Gastrocnemius medialis (tissue), 4 donors: ENCODE measurements around the gene C19orf85. TPM values are rescaled to one million over a fixed set of nuclear protein-coding genes. Genes with fewer than 3 reads are reported as not detected.

Source experiments
- ATAC-seq, 2 donors: fragments of 150-250 bp; one replicate each; pipeline ENCODE4 v1.9.1; 2016
- DNase-seq, 2 donors: peaks; one replicate each; pipeline ENCODE4 v3.0.0-alpha.2; 2019
- H3K27ac ChIP-seq, 4 donors: fragments of 200-600 bp; sonication (generic); 1 replicate in 1 of 4; 2 replicates in 3 of 4; pipeline ENCODE4 v1.5.1; 2016 to 2018; ENCODE audit warnings: mild to moderate bottlenecking in 2 of 4, moderate library complexity in 1 of 4
- H3K27me3 ChIP-seq, 3 donors: fragments of 200-600 bp; sonication (generic) in 2 of 3; 1 replicate in 1 of 3; 2 replicates in 2 of 3; pipeline versions ENCODE4 v1.5.1 to v1.6.0; 2016 to 2019; ENCODE audit warnings: mild to moderate bottlenecking in 1 of 3, moderate library complexity in 1 of 3
- H3K36me3 ChIP-seq, 2 donors: fragments of 200-600 bp; sonication (generic) in 1 of 2; one replicate each; pipeline ENCODE4 v1.5.1; 2017 to 2018
- H3K4me1 ChIP-seq, 2 donors: fragments of 200-600 bp; sonication (generic) in 1 of 2; one replicate each; pipeline ENCODE4 v1.5.1; 2016 to 2017; ENCODE audit warnings: mild to moderate bottlenecking in 2 of 2
- H3K4me3 ChIP-seq, 4 donors: fragments of 200-600 bp; sonication (generic) in 3 of 4; 1 replicate in 1 of 4; 2 replicates in 3 of 4; pipeline ENCODE4 v1.5.1; 2016 to 2019; ENCODE audit warnings: mild to moderate bottlenecking in 2 of 4
- H3K9me3 ChIP-seq, 3 donors: fragments of 200-600 bp; sonication (generic) in 2 of 3; 1 replicate in 1 of 3; 2 replicates in 2 of 3; pipeline ENCODE4 v1.5.1; 2016 to 2019
- POLR2A ChIP-seq, 2 donors: fragments of 450-650 bp; IDR thresholded peaks; one replicate each; pipeline ENCODE4 v1.6.1; 2017; ENCODE audit warnings: antibody characterized with exemption in 2 of 2, mild to moderate bottlenecking in 2 of 2, moderate library complexity in 2 of 2
- in situ Hi-C, 4 donors: fragments of 200-750 bp; cut with MboI; loops; one replicate each; pipeline versions ENCODE4 v1.15.0 to v1.8.0; 2017; ENCODE audit warnings: low sequenced_read_pairs in 4 of 4
- intact Hi-C: fragments of 100-400 bp; cut with DNase I; formaldehyde crosslinking; loops from one replicate; pipeline ENCODE4 v1.15.1; 2023; ENCODE audit warnings: low total_unique reads
- total RNA-seq, 4 donors: library from RNA; depleted of rRNA; stranded (reverse); fragments of >200 nt; gene quantifications; one replicate each; pipeline versions ENCODE4 v1.1.0 to v1.2.3, GENCODE V29; 2016
- TF ChIP-seq, protein P1 (sequence below), 5 experiments: fragments of 450-650 bp in 3 of 5; fragments of 200-600 bp in 2 of 5; sonication (generic) in 2 of 5; IDR thresholded peaks in 4 of 5; conservative IDR thresholded peaks in 1 of 5; 1 replicate in 4 of 5; 2 replicates in 1 of 5; pipeline ENCODE4 v1.5.1; 2016 to 2019; ENCODE audit warnings: antibody characterized with exemption in 5 of 5, mild to moderate bottlenecking in 3 of 5, moderate library complexity in 3 of 5

The C19orf85 gene
- total RNA-seq, 4 donors from 2014 or later = not detected

DNA sequence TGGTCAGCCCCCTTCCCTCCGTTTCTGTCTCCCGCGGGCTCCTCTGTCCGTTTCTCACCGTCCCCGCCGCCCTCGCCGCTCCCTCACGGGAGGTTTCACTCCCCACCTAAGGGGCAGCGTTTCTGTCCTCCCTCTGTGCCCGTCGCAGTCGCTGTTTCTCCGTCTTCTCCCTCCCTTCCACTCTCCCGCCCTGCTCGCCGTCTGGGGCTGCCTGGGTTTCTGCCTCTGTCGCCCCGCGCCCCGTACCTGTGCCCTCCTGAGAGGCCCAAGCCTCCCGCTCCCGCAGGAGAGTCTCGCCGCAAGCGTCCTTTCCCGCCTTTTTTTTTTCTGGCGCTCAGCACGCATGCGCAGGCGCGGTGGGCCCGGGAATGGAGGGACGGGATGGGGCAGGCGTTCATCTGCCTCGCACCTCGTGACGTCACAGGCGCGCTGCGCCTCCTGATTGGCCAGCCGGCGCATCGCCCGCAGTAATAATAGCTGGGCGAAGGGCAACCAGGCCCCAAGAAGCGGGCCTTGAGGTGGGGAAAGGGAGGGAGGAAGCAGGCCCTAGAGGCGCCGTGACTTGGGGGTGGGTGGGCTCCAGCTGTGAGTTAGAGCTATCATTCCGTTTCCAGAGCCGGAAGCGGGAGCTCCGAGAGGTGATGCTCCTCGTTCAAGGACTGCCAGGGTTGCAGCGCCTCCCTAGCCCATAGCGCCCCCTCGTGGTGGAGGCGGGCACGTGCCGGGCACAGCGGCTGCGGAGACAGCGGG is 39.1 kb upstream of the C19orf85 start:
- in situ Hi-C loops = loop anchor here in 1 of 4 donors (10.0 kb wide), 1 partner anchor 359 kb away; the partner anchor contains the start of gene TNNT1
- Histone ChIP-seq H3K9me3 (no peaks in the 10 kb centered on the region), H3K4me1 (no peaks in the 10 kb centered on the region), H3K36me3 (no peaks in the 10 kb centered on the region), H3K27me3 (peaks cover 0 to 16% (median 14%) of the 10 kb centered on the region in 3 donors), H3K4me3 (peak overlapping the region; percentile 38 to 66 (median 47)), H3K27ac (peak overlapping the region; percentile 10 to 77 (median 51))
- intact Hi-C loops = loop anchor here (1.0 to 2.0 kb wide), 2 partner anchors 36 to 211 kb away; no protein-coding TSS in a partner anchor
- TF ChIP-seq, protein P1, sequence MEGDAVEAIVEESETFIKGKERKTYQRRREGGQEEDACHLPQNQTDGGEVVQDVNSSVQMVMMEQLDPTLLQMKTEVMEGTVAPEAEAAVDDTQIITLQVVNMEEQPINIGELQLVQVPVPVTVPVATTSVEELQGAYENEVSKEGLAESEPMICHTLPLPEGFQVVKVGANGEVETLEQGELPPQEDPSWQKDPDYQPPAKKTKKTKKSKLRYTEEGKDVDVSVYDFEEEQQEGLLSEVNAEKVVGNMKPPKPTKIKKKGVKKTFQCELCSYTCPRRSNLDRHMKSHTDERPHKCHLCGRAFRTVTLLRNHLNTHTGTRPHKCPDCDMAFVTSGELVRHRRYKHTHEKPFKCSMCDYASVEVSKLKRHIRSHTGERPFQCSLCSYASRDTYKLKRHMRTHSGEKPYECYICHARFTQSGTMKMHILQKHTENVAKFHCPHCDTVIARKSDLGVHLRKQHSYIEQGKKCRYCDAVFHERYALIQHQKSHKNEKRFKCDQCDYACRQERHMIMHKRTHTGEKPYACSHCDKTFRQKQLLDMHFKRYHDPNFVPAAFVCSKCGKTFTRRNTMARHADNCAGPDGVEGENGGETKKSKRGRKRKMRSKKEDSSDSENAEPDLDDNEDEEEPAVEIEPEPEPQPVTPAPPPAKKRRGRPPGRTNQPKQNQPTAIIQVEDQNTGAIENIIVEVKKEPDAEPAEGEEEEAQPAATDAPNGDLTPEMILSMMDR (IDR thresholded peaks at IDR 0.05 in 4 of 5, conservative IDR thresholded peaks at IDR 0.05 in 1 of 5) = peak; percentile 88 to 98 (median 96)
- no peak for TF ChIP-seq POLR2A (IDR thresholded peaks at IDR 0.05)
- ATAC-seq (peak; percentile 94 to 97), DNase-seq (peak; percentile 71 to 81)

GRCh38 chr19:55503157-55503501 is 38.6 kb upstream of the C19orf85 start:
- Histone ChIP-seq H3K4me3 (peak overlapping the region in 1 of 4 donors; percentile 55), H3K27me3 (peaks cover 0 to 16% (median 14%) of the 10 kb centered on the region in 3 donors), H3K4me1 (no peaks in the 10 kb centered on the region), H3K9me3 (no peaks in the 10 kb centered on the region), H3K36me3 (no peaks in the 10 kb centered on the region), H3K27ac (no peak overlapping the region)
- in situ Hi-C loops = loop anchor here in 1 of 4 donors (10.0 kb wide), 1 partner anchor 358 kb away; the partner anchor contains the start of gene TNNT1
- TF ChIP-seq, protein P1 (IDR thresholded peaks at IDR 0.05 in 4 of 5, conservative IDR thresholded peaks at IDR 0.05 in 1 of 5) = no peak
- TF ChIP-seq POLR2A (IDR thresholded peaks at IDR 0.05) = no peak
- no peak for ATAC-seq
- intact Hi-C loops = no loop called here
- no peak for DNase-seq

DNA sequence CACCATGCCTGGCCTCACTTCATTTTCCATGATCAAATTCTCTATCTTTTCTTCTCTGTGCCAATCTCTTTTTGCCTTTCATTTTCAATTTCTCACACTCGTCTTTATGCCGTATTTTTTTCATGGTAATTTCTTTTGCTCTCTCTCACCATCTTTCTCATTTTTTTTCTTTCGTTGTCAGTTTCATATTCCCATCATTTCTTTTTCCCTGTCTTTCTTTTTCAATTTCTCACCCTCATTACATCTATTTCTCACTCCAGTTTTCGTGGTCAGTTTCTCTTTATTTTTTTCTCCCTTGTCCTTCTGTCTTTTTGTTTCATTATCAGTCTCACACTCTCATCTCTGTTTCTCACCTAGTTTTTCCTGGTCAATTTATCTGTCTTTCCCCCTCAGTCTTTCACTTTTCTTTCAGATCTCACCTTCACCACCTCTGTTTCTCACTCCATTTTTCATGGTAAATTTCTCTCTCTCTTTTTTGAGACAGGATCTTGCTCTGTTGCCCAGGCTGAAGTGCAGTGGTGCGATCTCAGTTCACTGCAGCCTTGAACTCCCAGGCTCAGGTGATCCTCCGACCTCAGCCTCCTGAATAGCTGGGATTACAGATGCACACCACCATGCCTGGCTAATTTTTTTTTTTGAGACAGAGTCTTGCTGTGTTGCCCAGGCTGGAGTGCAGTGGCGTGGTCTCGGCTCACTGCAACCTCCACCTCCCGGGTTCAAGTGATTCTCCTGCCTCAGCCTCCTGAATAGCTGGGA is 37.8 kb upstream of the C19orf85 start:
- no peaks in the 10 kb centered on the region for H3K4me1 ChIP-seq
- H3K27ac ChIP-seq = no peak overlapping the region
- intact Hi-C loops (no loop called here), in situ Hi-C loops (loop anchor here in 1 of 4 donors (10.0 kb wide), 1 partner anchor 358 kb away; the partner anchor contains the start of gene TNNT1)
- no peaks in the 10 kb centered on the region for H3K9me3 ChIP-seq
- DNase-seq (no peak), ATAC-seq (no peak)
- TF ChIP-seq, protein P1 (IDR thresholded peaks at IDR 0.05 in 4 of 5, conservative IDR thresholded peaks at IDR 0.05 in 1 of 5) = no peak
- peaks cover 0 to 16% (median 14%) of the 10 kb centered on the region in 3 donors for H3K27me3 ChIP-seq
- no peak overlapping the region for H3K4me3 ChIP-seq
- no peaks in the 10 kb centered on the region for H3K36me3 ChIP-seq

- H3K4me1 ChIP-seq = no peaks in the 10 kb centered on the region
- H3K9me3 ChIP-seq = no peaks in the 10 kb centered on the region
- peaks cover 0 to 12% (median 9%) of the 10 kb centered on the region in 3 donors for H3K27me3 ChIP-seq
- intact Hi-C loops = no loop called here
- no peak overlapping the region for H3K4me3 ChIP-seq
- ATAC-seq = no peak
- in situ Hi-C loops = loop anchor here in 1 of 4 donors (10.0 kb wide), 1 partner anchor 356 kb away; the partner anchor contains the start of gene TNNT1
- H3K27ac ChIP-seq = no peak overlapping the region
- DNase-seq = no peak
- TF ChIP-seq POLR2A (IDR thresholded peaks at IDR 0.05) = no peak
- TF ChIP-seq, protein P1 (IDR thresholded peaks at IDR 0.05 in 4 of 5, conservative IDR thresholded peaks at IDR 0.05 in 1 of 5) = no peak
- no peaks in the 10 kb centered on the region for H3K36me3 ChIP-seq
Observed at GRCh38 chr19:55500368-55500952, 35.9 kb upstream of the C19orf85 start.
